GM10266 (cell line): Measurements from ENCODE around the gene GPR150.

Experiments used
- DNase-seq: peaks from one replicate; pipeline ENCODE4 v3.0.0; 2012; ENCODE audit errors: extremely low spot score
- TF ChIP-seq, protein P1 (sequence below): IDR thresholded peaks from 2 replicates; pipeline ENCODE4 v1.5.1; 2012; ENCODE audit warnings: mild to moderate bottlenecking, low read depth; ENCODE audit not compliant: control insufficient read depth, insufficient read depth; ENCODE audit errors: missing control alignments

GPR150 gene

DNA sequence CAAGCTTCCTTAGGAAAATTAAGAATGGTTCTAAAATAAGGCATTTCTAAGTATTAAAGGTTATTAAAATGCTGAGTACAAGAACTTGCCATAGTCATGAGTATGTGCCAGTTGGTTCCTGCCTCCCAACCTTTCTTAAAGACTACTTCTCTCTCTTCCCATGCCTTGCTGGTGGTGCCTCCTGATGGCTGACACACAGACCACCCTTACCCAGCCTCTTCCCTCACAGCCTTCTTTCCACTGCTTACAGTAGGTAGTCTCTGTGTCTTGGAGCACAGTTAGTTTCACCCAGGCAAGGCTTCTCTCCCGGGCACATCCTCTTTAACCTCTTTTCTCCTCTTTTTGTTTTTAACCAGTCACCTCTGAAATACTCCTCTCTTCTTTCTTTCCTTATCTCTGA, 20.6 kb upstream of the GPR150 start:
- no peak for DNase-seq
- TF ChIP-seq, protein P1, sequence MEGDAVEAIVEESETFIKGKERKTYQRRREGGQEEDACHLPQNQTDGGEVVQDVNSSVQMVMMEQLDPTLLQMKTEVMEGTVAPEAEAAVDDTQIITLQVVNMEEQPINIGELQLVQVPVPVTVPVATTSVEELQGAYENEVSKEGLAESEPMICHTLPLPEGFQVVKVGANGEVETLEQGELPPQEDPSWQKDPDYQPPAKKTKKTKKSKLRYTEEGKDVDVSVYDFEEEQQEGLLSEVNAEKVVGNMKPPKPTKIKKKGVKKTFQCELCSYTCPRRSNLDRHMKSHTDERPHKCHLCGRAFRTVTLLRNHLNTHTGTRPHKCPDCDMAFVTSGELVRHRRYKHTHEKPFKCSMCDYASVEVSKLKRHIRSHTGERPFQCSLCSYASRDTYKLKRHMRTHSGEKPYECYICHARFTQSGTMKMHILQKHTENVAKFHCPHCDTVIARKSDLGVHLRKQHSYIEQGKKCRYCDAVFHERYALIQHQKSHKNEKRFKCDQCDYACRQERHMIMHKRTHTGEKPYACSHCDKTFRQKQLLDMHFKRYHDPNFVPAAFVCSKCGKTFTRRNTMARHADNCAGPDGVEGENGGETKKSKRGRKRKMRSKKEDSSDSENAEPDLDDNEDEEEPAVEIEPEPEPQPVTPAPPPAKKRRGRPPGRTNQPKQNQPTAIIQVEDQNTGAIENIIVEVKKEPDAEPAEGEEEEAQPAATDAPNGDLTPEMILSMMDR, result no peak

DNA sequence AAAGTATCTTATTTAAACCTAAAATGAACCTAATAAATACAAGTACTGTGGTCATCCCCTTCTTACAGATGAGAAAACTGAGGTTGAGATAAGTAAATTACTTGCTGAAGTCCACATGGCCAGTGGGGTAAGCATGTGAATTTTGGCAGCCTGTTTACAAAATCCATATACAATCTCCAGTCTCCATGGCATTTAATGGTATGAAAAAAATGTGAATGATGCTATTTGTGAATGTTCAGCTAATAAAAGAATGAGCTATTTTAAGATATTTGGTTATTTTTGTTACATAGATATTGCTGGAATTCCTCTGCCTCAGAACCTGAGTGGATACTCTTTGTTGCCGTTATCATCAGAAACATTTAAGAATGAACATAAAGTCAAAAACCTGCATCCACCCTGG, 19.3 kb upstream of the GPR150 start:
- no peak for DNase-seq
- TF ChIP-seq, protein P1, result no peak

DNA sequence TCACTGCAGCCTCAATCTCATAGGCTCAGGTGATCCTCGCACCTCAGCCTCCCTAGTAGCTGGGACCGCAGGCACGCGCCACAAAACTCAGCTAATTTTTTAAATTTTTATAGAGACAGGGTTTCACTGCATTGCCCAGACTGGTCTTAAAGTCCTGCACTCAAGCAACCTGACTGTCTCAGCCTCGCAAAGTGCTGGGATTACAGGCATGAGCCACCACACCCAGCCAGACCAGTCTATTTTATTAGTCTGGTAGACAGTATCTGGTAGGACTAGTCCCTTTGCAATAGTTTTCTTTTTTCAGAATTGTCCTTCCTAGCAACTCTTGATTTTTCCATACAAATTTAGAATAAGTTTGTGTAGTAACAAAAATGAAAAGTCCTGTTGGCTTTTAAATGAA, 14.1 kb upstream of the GPR150 start:
- TF ChIP-seq, protein P1, result no peak
- no peak for DNase-seq

DNA sequence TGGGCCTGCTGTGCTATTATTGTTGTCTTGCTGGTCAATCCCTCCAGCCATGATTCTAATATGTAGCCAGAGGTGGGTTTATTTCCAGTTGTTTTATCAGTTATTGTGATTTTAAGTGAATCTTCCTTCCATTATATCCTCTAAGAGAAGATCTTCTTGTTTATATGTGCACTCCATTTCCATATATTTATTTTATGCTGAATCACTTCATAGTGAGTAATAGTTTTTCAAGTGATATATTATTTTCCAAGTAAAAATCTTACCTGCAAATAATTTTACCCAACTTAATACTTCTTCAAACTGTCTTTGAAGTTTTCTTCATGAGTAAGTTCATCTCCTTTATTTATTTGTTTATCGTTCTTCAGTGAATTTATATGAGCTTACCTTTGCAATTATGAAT, 13.5 kb upstream of the GPR150 start:
- TF ChIP-seq, protein P1, result no peak

DNA sequence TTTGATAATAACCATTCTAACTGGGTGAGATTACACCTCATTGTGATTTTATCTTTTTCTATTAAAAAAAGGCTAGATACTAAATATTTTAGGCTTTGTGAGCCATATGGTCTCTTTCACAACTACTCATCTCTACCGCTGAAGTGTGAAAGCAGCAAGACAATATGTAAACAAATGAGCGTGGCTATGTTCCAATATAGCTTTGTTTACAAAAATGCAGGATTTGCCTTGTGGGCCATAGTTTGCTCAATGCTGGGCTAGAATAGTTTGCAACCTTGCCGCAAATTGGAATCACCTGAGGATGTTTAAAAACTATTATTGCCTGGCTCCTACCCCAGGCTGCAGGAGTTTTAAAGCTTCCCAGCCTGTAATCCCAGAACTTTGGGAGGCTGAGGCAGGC, 10.2 kb upstream of the GPR150 start:
- no peak for DNase-seq
- TF ChIP-seq, protein P1, result no peak

More for the DNA sequence above, 13.5 kb upstream of the GPR150 start:
- DNase-seq, result no peak

DNA sequence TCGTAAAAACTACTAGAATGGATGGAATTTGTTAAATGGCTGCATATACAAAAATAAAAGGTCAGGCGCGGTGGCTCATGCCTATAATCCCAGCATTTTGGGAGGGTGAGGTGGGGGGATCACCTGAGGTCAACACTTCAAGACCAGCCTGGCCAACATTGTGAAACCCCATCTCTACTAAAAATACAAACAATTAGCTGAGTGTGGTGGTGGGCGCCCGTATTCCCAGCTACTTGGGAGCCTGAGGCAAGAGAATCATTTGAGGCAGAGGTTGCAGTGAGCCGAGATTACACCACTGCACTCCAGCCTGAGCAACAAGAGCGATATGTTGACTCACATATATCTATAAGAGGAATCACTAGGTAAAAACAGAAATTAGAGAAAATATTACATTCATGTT, 9.3 kb upstream of the GPR150 start:
- TF ChIP-seq, protein P1, result no peak
- no peak for DNase-seq

DNA sequence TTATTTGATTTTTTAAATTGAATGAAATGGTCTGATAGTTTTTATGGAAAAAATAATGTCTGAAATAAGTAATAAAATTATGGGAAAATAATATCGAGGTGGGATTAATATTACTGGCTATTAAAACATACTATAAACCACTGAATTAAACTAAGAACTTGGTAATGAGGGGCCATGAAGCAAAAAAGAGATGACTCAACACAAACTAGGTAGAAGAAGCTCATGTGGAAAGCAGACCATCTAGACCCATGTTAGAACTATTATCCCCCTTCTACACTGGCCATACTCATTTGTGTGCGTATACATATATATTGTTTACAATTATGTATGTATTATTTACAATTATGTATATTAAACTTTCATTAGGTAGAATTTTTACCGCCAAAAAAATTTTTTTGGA, 8.5 kb upstream of the GPR150 start:
- TF ChIP-seq, protein P1, result no peak
- DNase-seq, result no peak
